ENCODE results near the gene LARP6.
A peak's percentile ranks its signal among the peaks of the same experiment; 100 is the strongest.

LARP6 gene

GRCh38 chr15:70830615-70831014 is 23.3 kb downstream of the LARP6 start:
- Histone ChIP-seq H3K4me3 (ENCODE audit: low read length) (no peak overlapping the region), H3K9ac (ENCODE audit: low read length) (no peak overlapping the region), H3K27ac (ENCODE audit: low read length) (no peak overlapping the region), H2AFZ (ENCODE audit: low read depth, low read length) (no peak overlapping the region), H3K4me1 (ENCODE audit: low read length) (peaks cover 14% of the 10 kb centered on the region), H3K9me3 (ENCODE audit: insufficient read depth, low read length) (no peaks in the 10 kb centered on the region), H3K36me3 (replicated peaks; ENCODE audit: low read depth, low read length) (no peaks in the 10 kb centered on the region), H3K79me2 (ENCODE audit: low read length) (no peaks in the 10 kb centered on the region), H3K4me2 (ENCODE audit: low read length) (no peak overlapping the region), H3K27me3 (ENCODE audit: low read depth, low read length) (no peaks in the 10 kb centered on the region), H4K20me1 (ENCODE audit: insufficient read depth, low read length) (no peaks in the 10 kb centered on the region)
- TF ChIP-seq CTCF (IDR thresholded peaks at IDR 0.05; ENCODE audit: low read depth, low read length) (no peak), EZH2phosphoT487 (IDR thresholded peaks at IDR 0.05; ENCODE audit: low read depth) (no peak)

- H3K9me3 ChIP-seq (ENCODE audit: insufficient read depth, low read length), result no peaks in the 10 kb centered on the region
- H3K27ac ChIP-seq (ENCODE audit: low read length), result no peak overlapping the region
- no peak overlapping the region for H2AFZ ChIP-seq (ENCODE audit: low read depth, low read length)
- no peak overlapping the region for H3K9ac ChIP-seq (ENCODE audit: low read length)
- H4K20me1 ChIP-seq (ENCODE audit: insufficient read depth, low read length), result no peaks in the 10 kb centered on the region
- peaks cover 23% of the 10 kb centered on the region for H3K4me1 ChIP-seq (ENCODE audit: low read length)
- no peaks in the 10 kb centered on the region for H3K79me2 ChIP-seq (ENCODE audit: low read length)
- TF ChIP-seq CTCF (IDR thresholded peaks at IDR 0.05; ENCODE audit: low read depth, low read length) (no peak), EZH2phosphoT487 (IDR thresholded peaks at IDR 0.05; ENCODE audit: low read depth) (no peak)
- no peak overlapping the region for H3K4me3 ChIP-seq (ENCODE audit: low read length)
- no peaks in the 10 kb centered on the region for H3K27me3 ChIP-seq (ENCODE audit: low read depth, low read length)
- H3K4me2 ChIP-seq (ENCODE audit: low read length), result no peak overlapping the region
- no peaks in the 10 kb centered on the region for H3K36me3 ChIP-seq (replicated peaks; ENCODE audit: low read depth, low read length)
These were observed 24.4 kb downstream of the LARP6 start for GRCh38 chr15:70829371-70830166.

GRCh38 chr15:70827721-70828120 is 26.2 kb downstream of the LARP6 start:
- Histone ChIP-seq H3K4me3 (ENCODE audit: low read length) (no peak overlapping the region), H3K79me2 (ENCODE audit: low read length) (no peaks in the 10 kb centered on the region), H3K4me2 (ENCODE audit: low read length) (no peak overlapping the region), H3K27me3 (ENCODE audit: low read depth, low read length) (no peaks in the 10 kb centered on the region), H4K20me1 (ENCODE audit: insufficient read depth, low read length) (no peaks in the 10 kb centered on the region), H3K4me1 (ENCODE audit: low read length) (peaks cover 23% of the 10 kb centered on the region), H3K36me3 (replicated peaks; ENCODE audit: low read depth, low read length) (no peaks in the 10 kb centered on the region), H2AFZ (ENCODE audit: low read depth, low read length) (no peak overlapping the region), H3K27ac (ENCODE audit: low read length) (no peak overlapping the region), H3K9me3 (ENCODE audit: insufficient read depth, low read length) (no peaks in the 10 kb centered on the region), H3K9ac (ENCODE audit: low read length) (no peak overlapping the region)
- TF ChIP-seq EZH2phosphoT487 (IDR thresholded peaks at IDR 0.05; ENCODE audit: low read depth) (no peak), CTCF (IDR thresholded peaks at IDR 0.05; ENCODE audit: low read depth, low read length) (no peak)

- Histone ChIP-seq H3K4me1 (ENCODE audit: low read length) (peaks cover 23% of the 10 kb centered on the region), H3K4me3 (ENCODE audit: low read length) (no peak overlapping the region), H3K4me2 (ENCODE audit: low read length) (0 out of 2 replicates have a peak overlapping the region, but pooled peaks have one; percentile 79), H3K79me2 (ENCODE audit: low read length) (no peaks in the 10 kb centered on the region), H3K9ac (ENCODE audit: low read length) (no peak overlapping the region), H2AFZ (ENCODE audit: low read depth, low read length) (no peak overlapping the region), H3K27me3 (ENCODE audit: low read depth, low read length) (no peaks in the 10 kb centered on the region), H3K36me3 (replicated peaks; ENCODE audit: low read depth, low read length) (no peaks in the 10 kb centered on the region), H4K20me1 (ENCODE audit: insufficient read depth, low read length) (no peaks in the 10 kb centered on the region), H3K27ac (ENCODE audit: low read length) (no peak overlapping the region), H3K9me3 (ENCODE audit: insufficient read depth, low read length) (no peaks in the 10 kb centered on the region)
- TF ChIP-seq EZH2phosphoT487 (IDR thresholded peaks at IDR 0.05; ENCODE audit: low read depth), result no peak
- no peak for TF ChIP-seq CTCF (IDR thresholded peaks at IDR 0.05; ENCODE audit: low read depth, low read length)
These were observed 27.3 kb downstream of the LARP6 start for GRCh38 chr15:70826634-70827033.
